Stimulated activated CD4-positive, alpha-beta T cell treated with anti-CD3 and anti-CD28 coated beads, Interleukin-4, amount 100 ng/mL, for 1 hour (primary cell): ENCODE measurements around the gene GOT2.
"Not testable (repeated sequence)": the region's sequence is repeated elsewhere in the genome, so short reads cannot be mapped to it uniquely, and the experiment has no call there.

ENCODE experiments used
- DNase-seq: peaks from one replicate; pipeline ENCODE4 v3.0.0-alpha.2; 2020

Gene GOT2

DNA sequence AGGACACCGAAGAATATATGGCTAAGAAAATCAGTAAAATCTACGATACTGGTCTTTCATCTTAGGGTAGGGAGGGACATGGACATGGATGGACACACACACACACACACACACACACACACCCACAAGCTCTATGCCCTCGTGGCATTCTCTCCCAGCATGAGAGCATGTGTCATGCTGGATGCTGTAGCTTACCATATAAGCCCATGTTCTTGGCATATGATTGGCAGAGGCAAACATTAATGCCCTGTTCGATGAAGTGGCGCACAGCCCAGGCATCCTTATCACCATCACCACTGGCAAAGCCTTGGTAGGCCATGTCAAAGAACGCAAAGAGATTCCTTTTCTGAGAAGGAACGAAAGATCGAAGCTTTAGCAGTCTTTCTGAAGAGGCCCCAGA is 17.6 kb downstream of the GOT2 start:
- DNase-seq = no peak

DNA sequence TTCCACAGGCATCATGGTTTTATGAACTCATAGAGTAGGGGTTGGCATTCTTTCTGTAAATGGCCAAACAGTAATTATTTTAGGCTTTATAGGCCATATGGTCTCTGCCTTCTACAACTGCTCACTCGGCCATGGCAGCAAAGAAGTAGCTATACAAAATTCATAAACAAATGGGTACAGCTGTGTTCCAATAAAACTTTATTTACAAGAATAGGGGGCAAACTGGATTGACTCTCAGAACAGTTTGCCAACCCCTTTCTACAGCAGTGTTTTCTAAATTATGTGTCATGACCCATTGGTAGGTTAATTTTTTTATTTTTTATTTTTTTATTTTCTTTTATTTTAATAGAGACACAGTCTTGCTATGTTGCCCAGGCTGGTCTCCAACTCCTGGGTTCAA is 20.4 kb downstream of the GOT2 start:
- DNase-seq = no peak

DNA sequence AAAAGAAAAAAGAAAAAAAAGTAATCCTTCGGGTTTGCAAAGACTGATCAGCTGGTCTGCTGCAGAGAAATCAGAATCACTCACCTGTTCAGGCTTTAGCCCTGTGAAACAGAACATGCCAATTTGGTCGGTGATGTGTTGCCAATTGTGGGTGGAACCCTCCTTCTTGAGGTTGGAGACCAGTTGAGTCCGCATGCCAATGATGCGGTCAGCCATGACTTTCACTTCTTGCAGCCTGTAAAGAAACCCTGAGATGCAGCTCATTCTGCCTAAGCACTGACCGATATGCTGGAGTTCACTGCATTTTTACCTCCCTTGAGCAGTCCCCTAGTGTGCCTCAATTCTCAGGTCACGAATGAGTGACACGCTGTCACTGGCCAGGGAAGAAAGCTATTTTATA is 24.8 kb downstream of the GOT2 start:
- DNase-seq = no peak

DNA sequence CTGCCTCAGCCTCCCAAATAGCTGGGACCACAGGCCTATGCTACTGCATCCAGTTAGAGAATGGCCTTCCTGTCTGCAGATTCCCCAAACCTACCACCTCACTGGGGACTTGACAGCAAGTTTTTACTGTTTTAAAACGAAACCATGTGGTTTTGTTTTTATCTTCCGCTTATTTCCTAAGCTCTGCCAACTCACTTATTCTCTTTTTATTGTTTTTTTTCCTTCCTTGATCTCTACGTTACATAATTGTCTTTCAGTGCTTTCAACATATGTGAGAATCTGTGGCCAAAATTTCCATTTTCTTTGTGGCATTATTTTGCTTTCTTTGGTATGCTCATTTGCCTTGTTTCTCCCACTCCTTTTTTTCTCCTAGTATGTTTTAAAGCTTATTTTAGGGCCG is 35.0 kb downstream of the GOT2 start:
- no peak for DNase-seq

DNA sequence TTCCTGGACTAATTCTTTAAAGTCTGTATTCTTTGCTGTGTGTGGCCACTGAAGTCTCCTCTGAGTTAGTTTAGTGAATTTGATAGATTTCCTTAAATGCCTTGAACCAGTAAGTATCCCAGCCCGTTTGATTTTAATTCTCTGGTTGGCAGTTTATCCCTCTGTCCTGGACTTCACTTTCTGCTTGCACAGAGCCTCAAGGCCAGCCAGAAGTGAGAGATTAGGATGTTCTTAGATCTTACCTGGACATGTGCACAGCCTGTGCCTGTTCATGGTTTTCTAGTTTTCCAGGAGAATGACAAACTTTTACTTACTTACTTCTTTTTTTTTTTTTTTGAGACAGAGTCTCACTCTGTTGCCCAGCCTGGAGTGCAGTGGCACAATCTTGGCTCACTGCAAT is 38.7 kb downstream of the GOT2 start:
- DNase-seq = no peak

DNA sequence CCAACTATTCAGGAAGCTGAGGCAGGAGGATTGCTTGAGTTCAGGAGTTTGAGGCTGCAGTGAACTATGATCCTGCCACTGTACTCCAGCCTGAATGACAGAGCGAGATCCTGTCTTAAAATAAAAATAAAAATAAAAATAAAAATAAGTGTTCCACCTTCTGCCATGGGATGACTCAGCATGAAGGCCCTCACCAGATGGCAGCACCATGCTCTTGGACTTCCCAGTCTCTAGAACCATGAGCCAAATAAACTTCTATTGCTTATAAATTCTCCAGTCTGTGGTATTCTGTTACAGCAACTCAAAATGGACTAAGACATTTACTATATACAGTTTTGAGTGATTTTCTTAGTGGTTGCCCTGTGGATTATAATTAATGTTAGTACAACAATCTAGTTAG is 41.7 kb downstream of the GOT2 start:
- no peak for DNase-seq

DNA sequence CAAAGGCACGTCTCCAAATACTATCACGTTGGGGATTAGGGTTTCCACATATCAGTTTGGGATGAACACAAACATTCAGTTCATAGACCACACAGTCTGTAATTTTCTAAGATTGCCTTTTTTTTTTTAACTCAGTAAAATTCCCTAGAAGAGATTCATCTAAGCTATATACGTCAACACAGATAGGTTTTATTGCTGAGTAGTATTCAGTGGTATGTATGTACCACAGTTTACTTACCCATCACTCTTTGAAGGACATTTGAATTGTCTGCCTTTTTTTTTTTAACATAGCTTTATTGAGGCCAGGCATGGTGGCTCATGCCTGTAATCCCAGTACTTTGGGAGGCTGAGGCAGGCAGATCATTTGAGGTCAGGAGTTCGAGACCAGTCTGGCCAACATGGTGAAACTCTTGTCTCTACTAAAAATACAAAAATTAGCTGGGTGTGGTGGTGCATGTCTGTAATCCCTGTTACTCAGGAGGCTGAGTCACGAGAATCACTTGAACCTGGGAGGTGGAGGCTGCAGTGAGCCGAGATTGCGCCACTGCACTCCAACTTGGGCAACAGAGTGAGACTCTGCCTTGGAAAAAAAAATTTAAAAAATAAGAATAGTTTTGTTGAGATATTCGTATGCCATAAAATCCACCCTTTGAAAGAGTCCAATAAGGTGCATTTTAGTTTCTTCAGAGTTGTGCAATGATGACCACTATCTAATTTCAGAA is 47.0 kb downstream of the GOT2 start:
- not testable (repeated sequence) for DNase-seq

DNA sequence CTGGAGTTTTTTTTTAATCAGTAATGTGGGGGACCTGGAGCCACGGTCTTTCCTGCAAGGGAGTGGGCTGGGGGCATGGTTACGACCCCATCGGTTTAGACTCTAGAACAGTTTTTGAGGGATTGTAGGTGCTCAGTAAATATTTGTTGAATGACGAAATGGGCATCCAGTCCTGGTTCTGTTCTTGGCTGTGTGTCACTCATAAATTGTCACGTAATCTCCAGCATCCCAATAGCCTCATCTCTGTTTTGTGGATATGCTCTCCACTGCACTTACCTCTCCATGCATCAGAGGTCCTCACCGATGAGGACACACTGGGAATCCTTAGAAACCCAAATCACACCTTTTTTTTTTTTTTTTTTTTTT is 49.0 kb downstream of the GOT2 start:
- DNase-seq = no peak

DNA sequence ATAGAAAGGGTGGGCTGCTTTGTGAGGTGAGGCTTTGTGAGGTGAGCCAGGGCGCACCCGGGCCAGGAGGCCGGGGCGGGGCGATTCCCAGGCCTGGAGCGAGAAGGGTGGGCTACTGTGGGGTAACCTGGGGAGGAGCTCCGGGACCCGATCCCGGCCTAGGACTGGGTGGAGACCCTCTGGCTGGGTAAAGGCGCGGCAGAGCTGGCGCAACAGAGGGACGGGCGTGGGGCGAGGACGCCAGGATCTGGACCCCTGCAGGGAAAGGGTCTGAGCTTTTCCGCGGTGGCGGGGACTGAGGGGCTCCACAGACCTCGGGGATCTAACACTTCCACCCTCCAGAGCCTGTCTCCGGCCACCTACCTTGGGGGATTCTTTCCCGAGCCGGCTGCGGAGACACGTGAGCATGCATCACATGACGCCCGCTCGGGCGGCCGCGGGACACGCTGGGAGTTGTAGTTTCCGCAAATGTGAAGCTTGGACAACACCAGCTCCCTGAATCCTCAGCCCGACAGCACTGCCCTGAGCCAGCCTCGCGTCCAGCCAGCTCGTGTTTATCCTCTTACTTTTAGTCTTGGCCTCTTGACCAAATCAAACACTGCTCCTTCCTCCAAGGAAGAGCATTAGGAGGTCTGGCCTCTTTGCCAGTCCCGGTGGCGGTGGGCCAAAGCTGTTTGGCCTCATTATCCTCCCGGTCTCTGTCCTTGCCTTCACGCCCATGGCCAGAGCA is 49.6 kb downstream of the GOT2 start, which contains the start of gene SLC38A7:
SLC38A7 (minus strand) TSS at position 417 of the 730 bp plus-strand sequence. CDS start 4,644 bp downstream, outside the sequence.
- peak; percentile 76 for DNase-seq

DNA sequence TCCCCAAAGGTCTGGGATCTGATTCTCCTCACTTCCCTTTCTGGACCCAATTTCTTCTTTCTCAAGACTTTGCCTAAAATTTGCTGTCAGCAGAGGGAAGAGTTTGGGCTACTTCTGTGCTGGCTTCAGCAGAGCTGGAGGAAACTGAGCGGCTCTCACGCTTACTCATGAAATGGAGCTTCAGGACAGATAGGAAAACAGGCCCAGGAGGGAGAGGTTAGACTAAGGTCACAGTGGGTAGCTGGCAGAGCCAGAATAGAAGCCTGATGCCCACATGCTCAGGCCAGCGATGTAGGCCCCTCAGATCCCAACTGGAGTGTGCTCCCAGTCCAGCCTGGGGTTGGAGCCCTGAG is 50.1 kb downstream of the GOT2 start:
- no peak for DNase-seq

DNA sequence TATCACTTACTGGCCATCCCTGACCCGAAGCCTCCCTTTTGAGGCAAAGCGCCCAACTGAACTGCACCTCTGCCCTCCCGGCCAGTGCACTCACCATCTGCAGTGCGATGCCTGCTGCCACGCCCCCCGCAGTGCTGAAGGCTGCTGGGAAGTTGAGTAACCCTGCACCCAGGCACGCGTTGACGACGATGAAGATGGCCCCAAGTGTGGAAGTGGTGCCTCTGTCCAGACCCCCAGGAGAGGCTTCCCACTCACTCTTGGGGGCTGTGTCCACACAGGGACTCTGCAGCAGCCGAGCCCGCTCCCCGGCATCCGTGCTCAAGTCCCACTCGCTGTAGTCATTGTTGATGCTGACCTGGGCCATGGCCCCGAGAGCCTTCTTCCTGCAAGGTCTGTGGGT is 54.4 kb downstream of the GOT2 start:
- DNase-seq = no peak

DNA sequence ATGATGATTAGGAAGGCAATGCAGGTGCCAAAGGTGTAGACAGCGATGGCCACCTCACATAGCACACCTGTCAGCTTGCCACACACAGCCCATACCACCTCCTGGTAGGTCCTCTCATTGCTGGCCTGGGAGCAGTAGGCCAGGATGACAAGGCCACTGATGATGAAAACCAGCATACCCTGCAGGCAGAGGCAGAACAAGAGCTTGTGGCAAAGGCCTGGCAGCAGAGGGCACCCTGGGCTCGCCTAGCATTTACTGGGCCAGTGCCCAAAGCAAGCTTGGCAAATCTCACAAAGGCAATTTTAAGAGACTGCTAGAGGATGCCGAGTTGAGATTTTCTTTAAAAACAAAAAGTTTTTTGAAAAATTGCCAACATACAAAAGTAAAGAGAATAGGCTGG is 55.4 kb downstream of the GOT2 start:
- DNase-seq = no peak

DNA sequence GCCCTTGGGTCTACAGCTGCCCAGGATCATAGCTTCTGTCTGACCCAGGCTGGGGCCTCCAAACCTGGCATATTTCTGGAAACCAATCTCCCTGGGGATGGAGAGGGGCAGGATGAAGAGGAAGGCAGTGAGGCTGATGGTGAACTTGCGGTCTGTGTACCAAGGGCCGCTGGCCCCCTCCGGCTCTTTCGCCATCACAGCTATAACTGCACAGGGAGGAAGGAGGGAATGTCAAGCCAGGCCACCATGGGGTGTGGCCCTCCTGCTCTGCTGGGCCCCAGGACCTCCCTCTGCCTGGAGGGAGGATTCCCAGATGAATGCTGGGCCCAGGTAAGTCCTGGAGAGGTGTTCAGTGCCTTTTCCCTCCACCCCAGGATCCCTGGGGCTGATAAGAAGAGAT is 55.8 kb downstream of the GOT2 start:
- no peak for DNase-seq

DNA sequence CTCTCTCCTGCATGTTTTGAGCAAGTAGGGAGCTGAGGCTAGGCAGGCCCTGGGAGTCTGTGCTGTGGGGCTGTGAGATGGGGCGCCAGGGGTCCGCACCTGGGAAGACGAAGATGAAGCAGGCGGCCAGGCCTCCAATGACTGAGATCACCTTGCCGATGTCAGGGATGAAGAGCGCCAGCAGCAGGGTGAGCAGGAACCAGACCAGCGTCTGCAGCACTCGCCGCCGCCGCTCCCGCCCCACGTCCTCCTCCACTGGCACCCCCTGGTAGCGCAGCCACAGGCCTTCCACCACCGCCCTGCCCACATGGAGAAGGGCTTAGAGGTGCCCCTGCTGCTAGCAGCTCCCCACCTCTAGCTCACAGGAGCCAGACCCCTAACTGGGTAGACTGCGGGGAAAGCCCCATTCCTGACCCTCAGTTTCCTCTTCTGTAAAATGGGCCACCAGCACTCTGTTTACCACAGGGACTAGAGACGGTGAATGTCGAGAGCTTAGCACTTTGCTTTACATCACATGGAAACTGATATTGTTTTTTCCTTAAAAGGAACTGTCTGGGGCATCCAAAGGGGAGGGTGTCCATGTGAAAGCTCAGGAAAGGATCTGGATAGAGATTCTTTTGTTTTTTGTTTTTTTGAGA is 63.1 kb downstream of the GOT2 start:
- no peak for DNase-seq

DNA sequence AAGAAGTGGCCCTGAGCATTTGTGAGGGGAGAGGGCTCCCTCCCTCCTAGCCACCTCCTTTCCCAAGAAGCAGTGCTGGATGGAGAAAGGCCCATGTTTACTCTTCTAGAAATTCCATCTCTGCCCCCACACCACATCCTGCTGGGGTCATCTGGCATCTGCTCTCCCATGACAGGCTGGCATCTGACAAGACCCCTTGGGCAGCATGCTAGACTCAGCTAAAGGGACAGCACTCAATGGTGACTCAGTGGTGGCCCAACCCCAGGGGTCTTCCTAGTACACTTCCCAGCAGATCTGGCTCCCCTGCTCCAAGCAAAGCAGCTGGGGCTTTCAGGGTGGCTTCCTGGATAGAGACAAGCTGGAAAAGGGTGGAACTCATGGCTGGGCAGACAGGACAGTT is 63.9 kb downstream of the GOT2 start:
- DNase-seq = no peak

DNA sequence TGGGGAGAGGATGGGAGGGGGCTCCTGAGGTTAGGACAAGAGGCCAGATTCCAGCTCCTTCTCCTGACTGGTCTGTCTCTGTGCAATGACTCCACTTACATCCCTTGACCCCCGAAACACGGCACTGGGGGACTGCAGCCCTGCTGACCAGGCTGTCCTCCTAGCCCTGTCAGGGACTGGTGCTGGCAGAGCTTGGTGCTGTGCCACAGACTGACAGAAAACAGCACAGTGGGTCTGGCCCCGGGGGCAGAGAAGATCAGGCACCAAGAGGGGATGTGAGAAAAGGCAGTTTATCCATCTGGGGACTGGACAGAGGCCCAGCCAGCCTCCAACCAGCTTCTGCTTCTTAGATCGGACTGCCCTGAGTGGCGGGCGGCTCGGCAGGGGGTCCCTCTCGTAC is 68.9 kb downstream of the GOT2 start:
- DNase-seq = no peak

DNA sequence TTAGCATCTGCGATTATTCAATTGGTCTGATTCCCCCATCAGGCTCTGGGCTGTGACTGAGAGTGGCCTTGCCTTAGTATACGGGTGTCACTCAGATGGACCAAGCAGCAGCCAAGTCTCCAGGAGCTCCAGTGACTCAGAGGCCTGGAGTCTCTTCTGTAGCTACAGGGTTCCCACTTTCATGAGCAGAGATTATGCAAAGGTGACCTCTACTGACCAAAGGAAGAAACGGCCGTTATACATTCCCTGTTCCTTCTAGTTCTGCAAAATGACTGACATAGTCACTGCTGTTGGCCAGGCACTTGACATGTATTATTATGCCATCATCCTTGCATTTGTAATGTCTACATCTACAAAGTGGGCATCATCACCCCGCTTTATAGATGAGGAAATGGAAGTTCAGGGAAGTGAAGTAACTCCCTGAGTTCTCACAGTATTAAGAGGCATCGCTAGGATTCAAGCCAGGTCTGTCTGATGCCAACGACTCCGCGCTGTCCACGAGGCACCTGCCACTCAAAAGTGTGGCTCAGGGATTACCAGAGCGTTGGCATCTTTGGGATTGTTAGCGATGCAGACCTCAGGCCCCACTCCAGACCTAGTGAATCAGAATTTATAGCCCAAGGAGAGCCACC is 72.8 kb downstream of the GOT2 start:
- no peak for DNase-seq

DNA sequence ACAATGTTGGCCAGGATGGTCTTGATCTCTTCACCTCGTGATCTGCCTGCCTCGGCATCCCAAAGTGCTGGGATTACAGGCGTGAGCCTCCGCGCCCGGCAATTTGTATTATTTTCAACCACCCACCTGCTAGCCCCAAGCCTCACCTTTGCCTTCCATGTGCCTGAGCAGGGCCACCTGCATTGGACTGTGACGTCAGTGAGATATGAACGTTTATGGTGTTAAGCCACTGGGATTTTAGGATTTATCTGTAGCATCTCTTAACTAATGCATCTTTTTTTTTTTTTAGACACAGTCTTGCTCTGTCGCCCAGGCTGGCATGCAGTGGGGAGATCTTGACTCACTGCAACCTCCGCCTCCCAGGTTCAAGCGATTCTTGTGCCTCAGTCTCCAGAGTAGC is 74.2 kb downstream of the GOT2 start:
- DNase-seq = not testable (repeated sequence)

DNA sequence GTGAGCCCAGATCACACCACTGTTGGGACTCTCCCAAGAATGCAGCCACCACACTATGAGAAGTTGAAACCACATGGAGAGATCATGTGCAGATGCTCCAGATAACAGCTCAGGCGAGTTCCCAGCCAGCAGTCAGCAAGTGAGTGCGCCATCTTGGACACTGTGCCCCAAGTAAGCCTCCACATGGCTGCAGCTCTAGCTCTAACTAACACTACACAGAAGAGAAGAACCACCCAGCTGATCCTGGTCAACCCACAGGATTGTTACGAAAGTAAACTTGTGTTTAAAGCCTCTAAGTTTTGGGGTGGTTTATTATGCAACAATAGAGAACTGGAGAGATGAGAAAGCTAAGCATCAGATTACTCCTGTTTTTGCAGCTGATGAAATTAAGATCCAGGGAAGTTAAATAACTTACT is 75.3 kb downstream of the GOT2 start:
- DNase-seq = no peak
